Right hindlimb (tissue), 1 donor: ENCODE data around the gene HIP1R.
"Not testable (repeated sequence)": the region's sequence is repeated elsewhere in the genome, so short reads cannot be mapped to it uniquely, and the experiment has no call there.

Source experiments
- DNase-seq: peaks from one replicate; pipeline ENCODE4 v3.0.0-alpha.2; 2018

The HIP1R gene

GRCh38 chr12:122876731-122877130 is 41.5 kb downstream of the HIP1R start:
- no peak for DNase-seq

DNA sequence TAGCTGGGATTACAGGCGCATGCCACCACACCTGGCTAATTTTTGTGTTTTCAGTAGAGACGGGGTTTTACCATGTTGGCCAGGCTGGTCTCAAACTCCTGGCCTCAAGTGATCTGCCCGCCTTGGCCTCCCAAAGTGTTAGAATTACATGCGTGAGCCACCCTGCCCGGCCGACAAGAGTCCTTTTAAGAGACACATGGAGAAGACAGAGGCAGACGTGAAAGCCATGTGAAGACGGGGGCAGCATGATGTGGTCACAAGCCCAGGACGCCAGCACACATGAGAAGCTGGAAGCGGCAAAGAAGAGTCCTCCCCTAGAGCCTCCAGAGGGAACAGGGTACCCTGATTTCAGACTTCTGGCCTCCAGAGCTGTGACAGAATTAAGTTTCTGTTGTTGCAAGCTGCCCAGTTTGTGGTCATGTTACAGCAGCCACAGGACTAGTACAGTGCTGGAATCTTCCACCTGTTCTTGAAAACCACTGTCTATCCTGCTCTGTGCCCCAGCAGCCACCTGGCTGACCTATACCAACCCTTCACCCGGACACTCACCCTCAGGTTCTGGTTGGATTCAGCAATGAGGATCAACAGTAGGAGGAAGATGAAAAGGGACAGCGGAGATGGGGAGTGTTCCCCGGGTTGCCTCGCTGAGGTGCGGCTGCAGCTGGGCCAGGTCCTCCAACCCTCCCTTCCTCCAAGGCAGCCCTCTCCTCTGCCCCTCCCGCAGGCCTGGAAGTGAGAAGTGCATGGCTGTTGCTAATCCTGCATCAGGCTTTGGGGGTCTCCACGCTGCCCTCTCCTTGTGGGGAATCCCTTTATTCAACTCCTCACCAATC is 43.7 kb downstream of the HIP1R start:
- no peak for DNase-seq

- DNase-seq = no peak
Observed at GRCh38 chr12:122880155-122880667, 45.0 kb downstream of the HIP1R start.

DNA sequence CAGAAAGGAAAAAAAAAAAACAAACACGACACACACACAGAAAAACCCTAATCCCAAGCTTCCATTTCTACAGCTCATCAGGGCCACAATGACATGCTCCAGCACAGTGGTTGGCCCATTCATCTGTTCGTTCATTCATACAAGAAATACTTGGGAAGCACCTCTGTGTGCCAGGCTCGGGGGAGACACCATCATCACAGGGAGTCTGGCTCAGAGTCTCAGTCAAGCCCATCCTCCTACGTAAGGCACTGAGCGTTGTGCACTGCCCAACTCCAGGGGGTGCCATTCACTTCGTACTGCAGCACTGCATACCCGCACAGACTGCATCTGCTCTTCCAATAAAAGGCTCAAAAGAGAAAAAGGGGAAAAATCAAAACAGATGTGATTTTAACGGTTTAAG is 45.4 kb downstream of the HIP1R start:
- DNase-seq = peak; percentile 60

- no peak for DNase-seq
Observed at GRCh38 chr12:122882908-122883558, 47.8 kb downstream of the HIP1R start.

DNA sequence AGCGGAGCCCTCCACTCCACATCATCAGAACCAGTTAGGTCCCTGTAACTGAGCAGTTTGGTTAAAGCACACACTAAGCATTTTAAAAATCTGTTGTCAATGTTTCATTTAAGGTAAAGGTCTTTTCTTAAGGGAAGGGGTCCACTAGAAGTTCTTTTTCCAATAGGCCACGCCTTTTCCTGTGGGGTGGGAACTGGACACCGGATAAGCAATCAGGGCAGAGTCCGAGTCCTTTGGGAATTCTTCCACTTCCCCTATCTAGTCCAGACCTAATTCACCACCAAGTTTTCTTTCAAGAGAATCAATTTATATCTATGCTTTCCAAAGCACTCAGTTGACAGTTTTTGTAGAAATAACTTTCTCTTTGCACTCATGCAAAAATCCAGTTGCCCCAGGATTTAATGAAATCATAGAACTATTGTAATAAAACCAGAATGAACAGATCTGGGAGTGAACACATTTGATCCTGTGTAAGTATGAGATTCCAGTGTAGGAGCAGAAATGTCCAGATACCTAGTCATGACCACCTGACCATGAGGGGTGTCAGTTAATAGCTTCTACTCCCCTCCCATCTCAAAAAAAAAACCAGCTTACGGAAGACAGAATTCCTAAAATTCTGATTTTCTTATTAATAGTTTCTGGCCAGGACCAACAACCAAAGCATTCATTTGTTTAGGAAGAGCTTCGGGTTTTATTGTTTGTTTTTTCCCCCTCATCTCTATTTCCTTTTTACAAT is 49.0 kb downstream of the HIP1R start:
- DNase-seq = no peak

DNA sequence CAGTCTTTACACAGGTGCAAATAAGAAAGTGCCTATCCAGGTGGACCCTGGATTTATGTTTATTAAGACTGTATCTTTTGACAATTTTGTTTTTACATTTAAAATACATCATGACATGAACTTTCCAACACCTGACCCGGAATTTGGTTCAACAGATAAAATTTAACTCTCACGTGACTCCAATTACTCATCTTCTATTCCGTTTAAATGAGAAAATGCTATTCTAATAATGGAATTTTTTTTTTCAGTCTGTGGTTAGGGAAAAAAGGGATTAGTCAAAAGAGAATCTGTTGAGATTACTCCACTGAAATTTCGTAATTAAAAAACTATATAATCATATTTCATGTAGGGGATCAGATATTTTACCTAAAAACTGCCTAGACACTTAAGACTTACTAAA is 49.6 kb downstream of the HIP1R start:
- no peak for DNase-seq

GRCh38 chr12:122886161-122886560 is 50.9 kb downstream of the HIP1R start:
- DNase-seq = no peak

- DNase-seq = no peak
Observed at GRCh38 chr12:122886851-122887818, 51.9 kb downstream of the HIP1R start.

DNA sequence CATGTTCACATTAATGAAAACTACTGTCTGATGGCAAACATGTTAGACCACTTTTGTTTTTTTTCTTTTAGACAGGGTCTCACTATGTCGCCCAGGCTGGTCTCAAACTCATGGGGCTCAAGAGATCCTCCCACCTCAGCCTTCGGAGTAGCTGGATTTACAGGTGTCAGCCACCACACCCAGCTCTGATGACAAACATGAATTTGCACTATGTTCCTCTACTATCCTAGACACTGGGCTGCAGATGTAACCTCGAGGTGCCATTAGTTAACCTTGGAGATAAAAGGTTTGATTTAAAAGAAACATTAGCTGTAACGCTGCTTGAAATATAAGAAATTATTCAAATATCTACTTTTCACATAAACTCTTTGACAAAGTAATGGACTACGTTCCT is 52.6 kb downstream of the HIP1R start:
- DNase-seq = no peak

DNA sequence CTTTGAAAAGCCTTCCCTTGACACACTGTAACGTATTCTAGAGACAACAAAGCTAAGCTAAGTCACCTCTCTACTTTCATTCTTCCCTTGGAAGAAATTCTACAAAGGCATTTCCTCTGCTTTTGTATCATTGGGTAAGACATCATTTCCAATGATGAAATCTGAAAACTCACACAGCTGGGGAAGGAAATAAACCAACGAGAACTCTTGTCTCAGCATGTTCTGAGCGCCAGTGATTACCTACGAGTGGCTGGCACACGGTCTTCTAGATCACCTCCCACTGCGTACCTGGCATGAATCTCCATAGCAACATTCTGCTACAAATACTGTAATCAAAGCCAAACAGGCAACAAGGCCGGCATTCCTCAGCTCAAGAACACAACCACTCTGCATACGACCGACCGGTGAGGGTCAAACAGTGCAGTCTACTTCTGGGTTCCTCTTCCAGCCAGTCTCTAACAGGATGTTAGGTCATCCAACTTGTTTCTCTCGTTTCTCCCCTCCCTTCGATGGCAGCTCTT is 53.0 kb downstream of the HIP1R start:
- no peak for DNase-seq

DNA sequence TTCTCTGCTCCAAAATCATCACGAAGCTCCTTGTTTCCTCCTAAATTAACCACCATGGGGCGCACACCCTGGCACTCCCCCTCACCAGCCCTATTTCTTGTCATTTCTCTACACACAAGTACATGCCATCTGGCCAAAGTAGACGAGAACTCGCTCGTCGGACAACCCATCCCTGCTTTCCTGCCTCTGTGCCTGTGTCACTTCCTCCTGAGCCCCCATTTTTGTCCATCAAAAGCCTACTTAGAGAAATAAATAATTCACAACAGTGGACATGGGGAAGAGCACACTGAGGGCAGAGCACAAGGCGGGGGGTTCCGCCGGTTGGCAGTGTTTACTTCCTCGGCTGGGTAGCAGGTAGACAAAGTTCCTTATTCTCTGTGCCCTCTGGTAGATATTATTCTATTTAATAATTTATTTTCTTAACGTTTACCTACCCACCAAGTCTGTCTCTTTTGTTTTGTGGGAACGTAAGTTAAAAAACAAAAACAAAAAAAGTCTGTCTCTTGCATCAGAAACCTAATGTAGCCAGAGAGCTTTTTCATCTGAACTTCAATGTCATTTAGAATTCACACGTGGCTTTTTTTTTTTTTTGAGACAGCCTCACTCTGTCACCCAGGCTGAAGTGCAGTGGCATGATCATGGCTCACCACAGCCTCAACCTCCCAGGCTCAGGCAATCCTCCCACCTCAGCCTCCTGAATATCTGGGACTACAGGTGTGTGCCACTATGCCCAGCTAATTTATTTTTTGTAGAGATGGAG is 54.7 kb downstream of the HIP1R start:
- DNase-seq = no peak

- no peak for DNase-seq
Observed at GRCh38 chr12:122891661-122892525, 56.6 kb downstream of the HIP1R start.

GRCh38 chr12:122892724-122893123 is 57.5 kb downstream of the HIP1R start:
- not testable (repeated sequence) for DNase-seq

DNA sequence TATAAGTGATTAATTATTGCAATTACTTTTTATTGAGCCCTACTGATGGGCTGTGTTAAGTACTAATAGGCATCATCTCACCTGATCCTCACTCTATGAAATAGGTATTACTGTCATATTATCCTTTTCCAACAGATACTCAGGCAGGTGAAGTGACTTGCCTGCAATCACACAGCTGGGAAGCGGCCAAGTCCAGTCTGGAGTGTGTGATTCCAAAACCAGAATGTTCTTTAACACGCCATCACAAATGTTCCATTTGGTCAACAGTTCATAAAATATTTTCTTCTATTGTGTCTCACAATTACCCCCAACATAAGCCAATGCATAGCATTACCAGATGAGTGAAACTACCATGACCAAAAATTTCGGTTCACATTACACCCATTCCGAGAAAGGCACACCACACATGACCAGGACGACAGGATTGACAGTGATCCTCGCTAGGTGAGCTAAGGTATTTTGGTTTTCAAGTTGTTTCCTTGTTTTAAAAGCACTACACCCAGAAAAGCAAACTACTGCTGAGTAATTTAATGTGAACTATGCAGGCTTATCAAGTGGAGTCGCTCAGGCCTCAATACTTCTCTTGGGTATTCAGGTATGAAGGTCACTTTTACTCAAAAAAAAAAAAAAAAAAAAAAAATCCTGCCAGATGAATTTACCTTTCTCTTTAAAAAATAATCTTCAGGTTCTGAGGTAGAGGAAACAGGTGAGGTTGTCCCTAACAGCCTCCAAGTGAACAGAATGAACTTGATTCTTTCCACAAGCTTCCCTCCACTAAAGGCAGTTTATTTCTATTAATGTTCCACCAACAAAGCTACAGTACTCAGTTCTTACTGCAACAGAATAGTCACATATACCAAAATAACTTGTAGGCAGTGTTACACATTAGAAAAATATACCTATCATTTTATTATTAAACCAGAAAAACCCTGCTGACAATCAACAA is 58.2 kb downstream of the HIP1R start:
- DNase-seq = no peak

DNA sequence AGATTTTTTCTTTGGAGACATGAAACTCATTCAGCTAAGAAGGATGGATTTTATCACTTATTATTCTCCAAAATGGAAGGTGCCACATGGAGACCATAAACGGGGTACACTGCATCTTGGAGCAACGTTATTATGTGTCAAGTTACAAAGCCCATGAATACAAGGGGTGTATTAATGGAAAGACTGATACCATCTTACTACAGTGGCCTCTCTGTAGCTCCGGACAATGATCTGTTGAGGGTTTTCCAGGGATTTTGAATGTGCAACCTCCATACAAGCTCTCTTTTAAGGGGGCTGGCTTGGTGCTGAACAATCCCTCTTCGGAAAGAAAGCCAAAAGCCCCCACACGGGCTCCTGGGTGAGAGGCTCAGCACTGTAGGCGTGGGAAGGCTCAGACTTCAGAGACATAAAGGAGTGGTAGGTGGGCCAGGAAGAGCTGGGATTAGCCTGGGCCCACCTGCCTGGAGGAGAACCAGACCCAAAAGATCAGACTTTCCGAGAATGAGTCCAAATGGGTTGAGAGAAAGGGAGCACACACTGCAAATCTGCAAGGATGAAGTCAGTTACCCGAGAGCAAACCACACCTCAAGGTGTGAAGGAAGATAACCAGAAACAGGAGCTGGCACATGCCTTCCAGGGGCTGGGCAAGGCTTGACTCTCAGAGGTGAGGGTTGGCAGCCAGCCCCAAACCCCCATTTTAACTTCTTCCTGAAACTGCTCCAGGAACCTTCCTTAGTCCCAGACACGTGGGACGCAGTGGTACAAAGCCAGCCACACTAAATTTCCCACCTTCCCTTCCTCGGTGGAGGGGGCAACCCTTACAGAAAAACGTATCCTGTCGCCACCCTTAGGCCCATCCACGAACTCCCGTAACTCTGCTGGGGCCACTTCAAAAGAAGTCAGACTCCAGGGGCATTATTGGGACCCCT is 59.2 kb downstream of the HIP1R start:
- no peak for DNase-seq

GRCh38 chr12:122895320-122895703 is 60.1 kb downstream of the HIP1R start:
- DNase-seq = no peak
